Tibial artery (tissue), 4 donors: ENCODE data around the gene TPD52L1.
"Not testable (repeated sequence)": the region's sequence is repeated elsewhere in the genome, so short reads cannot be mapped to it uniquely, and the experiment has no call there.

Experiments
- DNase-seq, 2 donors: peaks; one replicate each; pipeline ENCODE4 v3.0.0-alpha.2; 2019
- H3K27ac ChIP-seq, 2 donors: fragments of 200-600 bp; sonication (generic) in 1 of 2; 1 replicate in 1 of 2; 2 replicates in 1 of 2; pipeline ENCODE4 v1.5.1; 2018 to 2019; ENCODE audit warnings: mild to moderate bottlenecking in 1 of 2
- H3K27me3 ChIP-seq, 2 donors: fragments of 200-600 bp; sonication (generic) in 1 of 2; one replicate each; pipeline versions ENCODE4 v1.5.1 to v1.6.0; 2016 to 2019
- H3K36me3 ChIP-seq, 3 donors: fragments of 200-600 bp; sonication (generic) in 2 of 3; one replicate each; pipeline ENCODE4 v1.5.1; 2016 to 2019; ENCODE audit warnings: mild to moderate bottlenecking in 2 of 3
- H3K4me1 ChIP-seq, 4 donors: fragments of 200-600 bp; sonication (generic) in 2 of 4; 1 replicate in 3 of 4; 2 replicates in 1 of 4; pipeline ENCODE4 v1.5.1; 2016 to 2019
- H3K4me3 ChIP-seq, 2 donors: fragments of 200-600 bp; sonication (generic) in 1 of 2; 1 replicate in 1 of 2; 2 replicates in 1 of 2; pipeline ENCODE4 v1.5.1; 2018 to 2019; ENCODE audit warnings: mild to moderate bottlenecking in 2 of 2
- H3K9me3 ChIP-seq, 3 donors: fragments of 200-600 bp; sonication (generic) in 1 of 3; one replicate each; pipeline ENCODE4 v1.5.1; 2016 to 2019
- CTCF ChIP-seq, 2 experiments: fragments of 200-600 bp in 1 of 2; fragments of 450-650 bp in 1 of 2; IDR thresholded peaks; one replicate each; pipeline ENCODE4 v1.5.1; 2017 to 2019; ENCODE audit warnings: antibody characterized with exemption in 2 of 2, mild to moderate bottlenecking in 1 of 2, moderate library complexity in 1 of 2
- intact Hi-C: fragments of 100-400 bp; cut with DNase I; formaldehyde crosslinking; loops from one replicate; pipeline ENCODE4 v1.15.0; 2023; ENCODE audit warnings: low total_unique reads

TPD52L1 gene

GRCh38 chr6:125124049-125124669, 29.4 kb upstream of the TPD52L1 start:
- intact Hi-C loops, result no loop called here
- no peak for TF ChIP-seq CTCF (IDR thresholded peaks at IDR 0.05)
- no peak for DNase-seq
- H3K36me3 ChIP-seq, result no peaks in the 10 kb centered on the region
- H3K9me3 ChIP-seq, result no peaks in the 10 kb centered on the region
- H3K4me1 ChIP-seq, result peaks cover 0 to 9% (median 0%) of the 10 kb centered on the region in 4 donors
- H3K27ac ChIP-seq, result no peak overlapping the region
- H3K4me3 ChIP-seq, result peak overlapping the region in 1 of 2 donors; percentile 20
- H3K27me3 ChIP-seq, result no peaks in the 10 kb centered on the region

DNA sequence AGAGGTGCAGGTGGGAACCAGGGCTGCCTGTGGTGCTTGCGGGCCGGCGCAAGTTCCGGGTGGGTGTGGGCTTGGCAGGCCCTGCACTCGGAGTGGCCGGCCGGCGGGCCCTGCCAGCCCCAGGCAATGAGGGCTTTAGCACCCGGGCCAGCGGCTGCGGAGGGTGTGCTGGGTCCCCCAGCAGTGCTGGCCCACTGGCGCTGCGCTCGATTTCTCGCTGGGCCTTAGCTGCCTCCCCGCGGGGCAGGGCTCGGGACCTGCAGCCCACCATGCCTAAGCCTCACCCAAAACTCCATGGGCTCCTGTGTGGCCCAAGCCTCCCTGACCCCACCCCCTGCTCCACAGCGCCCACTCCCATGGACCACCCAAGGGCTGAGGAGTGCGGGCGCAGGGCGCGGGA, 27.7 kb upstream of the TPD52L1 start:
- not testable (repeated sequence) for H3K27ac ChIP-seq, H3K4me1 ChIP-seq, H3K27me3 ChIP-seq, H3K9me3 ChIP-seq, H3K36me3 ChIP-seq, H3K4me3 ChIP-seq, DNase-seq
- intact Hi-C loops, result loop anchor here (5.0 kb wide), 1 partner anchor 259 kb away; no protein-coding TSS in a partner anchor

DNA sequence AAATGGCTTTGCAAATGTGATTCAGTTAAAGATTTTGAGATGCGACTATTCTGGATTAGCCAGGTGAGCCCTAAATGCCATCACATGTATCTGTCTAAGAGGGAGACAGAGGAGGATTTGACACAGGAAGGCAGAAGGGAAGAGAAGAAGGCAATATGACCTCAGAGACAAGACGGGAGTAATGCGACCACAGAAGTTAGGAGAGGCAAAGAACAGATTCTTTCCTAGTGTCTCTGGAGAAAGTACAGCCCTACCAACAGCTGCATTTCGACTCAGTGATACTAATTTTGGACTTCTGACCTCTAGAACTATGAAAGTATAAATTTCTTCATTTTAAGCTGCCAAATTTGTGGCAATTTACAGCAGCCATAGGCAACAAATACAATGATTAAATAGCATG, 24.2 kb upstream of the TPD52L1 start:
- intact Hi-C loops, result loop anchor here (5.0 kb wide), 1 partner anchor 262 kb away; no protein-coding TSS in a partner anchor
- H3K4me1 ChIP-seq, result peaks cover 0 to under 1% (median 0%) of the 10 kb centered on the region in 4 donors

DNA sequence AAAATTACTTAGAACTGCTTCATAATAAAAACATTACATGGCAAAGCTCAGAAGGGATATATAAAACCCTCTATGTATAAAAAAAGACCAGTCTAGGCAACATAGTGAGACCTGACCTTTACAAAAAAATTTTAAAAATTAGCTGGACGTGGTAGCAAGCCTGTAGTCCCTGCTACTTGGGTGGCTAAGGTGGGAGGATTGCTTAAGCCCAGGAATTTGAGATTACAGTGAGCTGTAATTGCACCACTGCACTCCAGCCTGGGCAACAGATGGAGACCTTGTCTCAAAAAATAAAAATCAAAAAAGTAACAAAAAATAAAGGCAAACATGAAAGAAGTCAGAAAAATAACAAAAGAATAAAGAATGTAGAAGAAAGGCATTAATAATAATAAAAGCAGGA, 21.5 kb upstream of the TPD52L1 start:
- no peaks in the 10 kb centered on the region for H3K9me3 ChIP-seq
- H3K36me3 ChIP-seq, result no peaks in the 10 kb centered on the region
- H3K4me1 ChIP-seq, result no peaks in the 10 kb centered on the region
- no peak for TF ChIP-seq CTCF (IDR thresholded peaks at IDR 0.05)
- DNase-seq, result no peak
- H3K4me3 ChIP-seq, result no peak overlapping the region
- H3K27ac ChIP-seq, result no peak overlapping the region
- intact Hi-C loops, result no loop called here
- H3K27me3 ChIP-seq, result no peaks in the 10 kb centered on the region

More for the DNA sequence above, 24.2 kb upstream of the TPD52L1 start:
- Histone ChIP-seq H3K9me3 (no peaks in the 10 kb centered on the region), H3K4me3 (no peak overlapping the region), H3K36me3 (no peaks in the 10 kb centered on the region), H3K27me3 (no peaks in the 10 kb centered on the region), H3K27ac (no peak overlapping the region)
- no peak for TF ChIP-seq CTCF (IDR thresholded peaks at IDR 0.05)
- no peak for DNase-seq

DNA sequence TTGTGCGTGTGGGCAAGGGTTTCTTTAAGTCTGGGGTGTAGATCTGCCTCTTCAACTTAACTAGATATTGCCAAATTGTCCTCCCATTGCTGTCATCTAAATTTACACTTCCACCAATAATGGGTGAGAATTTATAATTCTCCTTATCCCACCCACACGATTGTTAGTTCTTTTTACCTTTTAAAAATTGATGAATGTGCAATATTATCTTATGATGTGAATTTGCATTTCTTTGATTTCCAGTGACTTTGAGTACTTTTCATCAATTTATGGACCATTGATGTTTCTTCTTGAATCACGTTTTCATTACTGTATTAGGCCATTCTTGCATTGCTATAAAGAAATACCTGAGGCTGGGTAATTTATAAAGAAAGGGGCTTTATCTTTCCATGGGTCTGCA, 17.2 kb upstream of the TPD52L1 start:
- no peaks in the 10 kb centered on the region for H3K27me3 ChIP-seq
- no peak overlapping the region for H3K27ac ChIP-seq
- H3K9me3 ChIP-seq, result no peaks in the 10 kb centered on the region
- TF ChIP-seq CTCF (IDR thresholded peaks at IDR 0.05), result no peak
- no peak overlapping the region for H3K4me3 ChIP-seq
- intact Hi-C loops, result no loop called here
- H3K36me3 ChIP-seq, result no peaks in the 10 kb centered on the region
- no peak for DNase-seq
- peaks cover 0 to 11% (median 3%) of the 10 kb centered on the region in 4 donors for H3K4me1 ChIP-seq

DNA sequence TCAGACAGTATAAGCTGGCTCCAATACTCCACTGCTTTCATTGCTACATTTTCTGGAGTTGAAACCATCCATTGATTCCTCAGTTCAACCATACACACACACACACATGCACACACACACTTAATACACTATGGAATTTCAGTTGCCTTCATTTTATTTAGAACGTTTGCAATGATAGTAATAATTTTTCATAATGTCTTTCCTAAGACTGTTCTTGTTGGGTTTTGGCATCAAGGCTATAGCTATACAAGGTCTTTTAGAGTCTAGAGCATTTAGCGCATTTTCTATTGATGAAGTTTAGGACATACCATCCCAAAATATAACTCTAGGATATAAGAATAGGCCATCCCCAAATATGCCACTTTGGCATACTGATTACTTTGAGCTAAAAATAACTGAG, 15.5 kb upstream of the TPD52L1 start:
- Histone ChIP-seq H3K4me3 (no peak overlapping the region), H3K27ac (peak overlapping the region in 1 of 2 donors; percentile 6), H3K36me3 (no peaks in the 10 kb centered on the region), H3K9me3 (no peaks in the 10 kb centered on the region), H3K27me3 (no peaks in the 10 kb centered on the region), H3K4me1 (peaks cover 0 to 23% (median 10%) of the 10 kb centered on the region in 4 donors)
- intact Hi-C loops, result no loop called here
- DNase-seq, result no peak
- no peak for TF ChIP-seq CTCF (IDR thresholded peaks at IDR 0.05)
